WTC11 (cell line): ENCODE data around the gene PRPF8. TPM values are rescaled to one million over a fixed set of nuclear protein-coding genes. Genes with fewer than 3 reads are reported as not detected.
"Not testable (repeated sequence)": the region's sequence is repeated elsewhere in the genome, so short reads cannot be mapped to it uniquely, and the experiment has no call there.

Experiments
- ATAC-seq: fragments of 200-7000 bp; cut with Tn5 transposase; 2 replicates; pipeline ENCODE4 v1.10.0; 2021; ENCODE audit warnings: mild to moderate bottlenecking, moderate library complexity
- CTCF ChIA-PET: fragments of 300-600 bp; sonication (Branson Sonifier 250); formaldehyde crosslinking; loops from one replicate; lab custom pipeline; 2021; ENCODE audit warnings: antibody characterized with exemption; lab: Charles Lee
- POLR2A ChIA-PET: fragments of 350-600 bp; sonication (Branson Sonifier 250); formaldehyde crosslinking; loops from one replicate; lab custom pipeline; 2021; ENCODE audit warnings: antibody characterized with exemption; lab: Charles Lee
- DNase-seq: peaks from one replicate; pipeline ENCODE4 v3.0.0; 2021; ENCODE audit warnings: low spot score
- H3K27ac Mint-ChIP-seq: 2 replicates; pipeline ENCODE4 v1.8.0; 2021; ENCODE audit warnings: mixed read lengths
- H3K27me3 Mint-ChIP-seq: 2 replicates; pipeline ENCODE4 v1.8.0; 2021; ENCODE audit warnings: low read depth, mild to moderate bottlenecking, moderate library complexity, mixed read lengths
- H3K36me3 Mint-ChIP-seq: 2 replicates; pipeline ENCODE4 v1.8.0; 2021; ENCODE audit warnings: mixed read lengths
- H3K4me1 Mint-ChIP-seq: 2 replicates; pipeline ENCODE4 v1.8.0; 2022; ENCODE audit warnings: mixed read lengths
- H3K4me3 Mint-ChIP-seq: 2 replicates; pipeline ENCODE4 v1.8.0; 2021; ENCODE audit warnings: mild to moderate bottlenecking, moderate library complexity, mixed read lengths
- H3K9me3 Mint-ChIP-seq: 2 replicates; pipeline ENCODE4 v1.8.0; 2021; ENCODE audit warnings: mixed read lengths
- CREB1 ChIP-seq: sonication (generic); formaldehyde crosslinking; IDR thresholded peaks from 2 replicates; pipeline ENCODE4 v1.8.0; 2023; ENCODE audit warnings: mild to moderate bottlenecking, missing genetic modification reagents
- E2F1 ChIP-seq: sonication (generic); formaldehyde crosslinking; IDR thresholded peaks from 2 replicates; pipeline ENCODE4 v1.8.0; 2022; ENCODE audit warnings: mild to moderate bottlenecking, missing genetic modification reagents
- EMX1 ChIP-seq: fragments of 250-450 bp; sonication (Bioruptor Pico); IDR thresholded peaks from 2 replicates; pipeline ENCODE4 v1.8.0; 2021; ENCODE audit warnings: mild to moderate bottlenecking
- FOXK1 ChIP-seq: sonication (generic); formaldehyde crosslinking; IDR thresholded peaks from 2 replicates; pipeline ENCODE4 v1.8.0; 2022; ENCODE audit warnings: mild to moderate bottlenecking, moderate library complexity, missing genetic modification reagents
- FOXP1 ChIP-seq: sonication (generic); formaldehyde crosslinking; IDR thresholded peaks from 2 replicates; pipeline ENCODE4 v1.8.0; 2022; ENCODE audit warnings: missing genetic modification reagents, mild to moderate bottlenecking, moderate library complexity, borderline replicate concordance
- GABPB1 ChIP-seq: sonication (generic); formaldehyde crosslinking; IDR thresholded peaks from 2 replicates; pipeline ENCODE4 v1.8.1; 2023; ENCODE audit warnings: mild to moderate bottlenecking, missing genetic modification reagents
- GRHL2 ChIP-seq: fragments of 250-450 bp; sonication (Bioruptor Pico); IDR thresholded peaks from 2 replicates; pipeline ENCODE4 v1.8.0; 2022; ENCODE audit warnings: mild to moderate bottlenecking, moderate library complexity; ENCODE audit not compliant: insufficient replicate concordance, severe bottlenecking
- JAZF1 ChIP-seq: fragments of 250-450 bp; sonication (Bioruptor Pico); IDR thresholded peaks from 2 replicates; pipeline ENCODE4 v1.9.0; 2021; ENCODE audit warnings: moderate library complexity, mild to moderate bottlenecking, inconsistent platforms
- JUN ChIP-seq: sonication (generic); formaldehyde crosslinking; IDR thresholded peaks from 2 replicates; pipeline ENCODE4 v1.8.0; 2023; ENCODE audit warnings: mild to moderate bottlenecking, missing genetic modification reagents
- KAT7 ChIP-seq: sonication (generic); formaldehyde crosslinking; IDR thresholded peaks from 2 replicates; pipeline ENCODE4 v1.8.1; 2023; ENCODE audit warnings: missing genetic modification reagents, mild to moderate bottlenecking, borderline replicate concordance
- NR1H2 ChIP-seq: sonication (generic); formaldehyde crosslinking; IDR thresholded peaks from 2 replicates; pipeline ENCODE4 v1.9.0; 2021; ENCODE audit warnings: mild to moderate bottlenecking, moderate library complexity, missing genetic modification reagents
- NR3C1 ChIP-seq: sonication (generic); formaldehyde crosslinking; conservative IDR thresholded peaks from 2 replicates; pipeline ENCODE4 v1.8.1; 2023; ENCODE audit warnings: low read depth, mild to moderate bottlenecking, missing genetic modification reagents
- OVOL2 ChIP-seq: fragments of 250-450 bp; sonication (Bioruptor Pico); IDR thresholded peaks from 2 replicates; pipeline ENCODE4 v1.9.0; 2021; ENCODE audit warnings: mild to moderate bottlenecking, borderline replicate concordance
- RELA ChIP-seq: sonication (generic); formaldehyde crosslinking; IDR thresholded peaks from 2 replicates; pipeline ENCODE4 v1.8.1; 2022; ENCODE audit warnings: missing genetic modification reagents, mild to moderate bottlenecking, borderline replicate concordance
- RORB ChIP-seq: fragments of 250-450 bp; sonication (Bioruptor Pico); IDR thresholded peaks from 2 replicates; pipeline ENCODE4 v1.9.0; 2021; ENCODE audit warnings: mild to moderate bottlenecking
- TEAD4 ChIP-seq: sonication (generic); formaldehyde crosslinking; IDR thresholded peaks from 2 replicates; pipeline ENCODE4 v1.8.0; 2022; ENCODE audit warnings: mild to moderate bottlenecking, missing genetic modification reagents
- ZNF121 ChIP-seq: sonication (generic); formaldehyde crosslinking; IDR thresholded peaks from 2 replicates; pipeline ENCODE4 v1.8.0; 2023; ENCODE audit warnings: missing genetic modification reagents
- ZNF219 ChIP-seq: sonication (generic); formaldehyde crosslinking; IDR thresholded peaks from 2 replicates; pipeline ENCODE4 v1.8.0; 2023; ENCODE audit warnings: missing genetic modification reagents, mild to moderate bottlenecking, borderline replicate concordance
- ZNF317 ChIP-seq: sonication (generic); formaldehyde crosslinking; IDR thresholded peaks from 2 replicates; pipeline ENCODE4 v1.8.1; 2023; ENCODE audit warnings: low read depth, mild to moderate bottlenecking, moderate library complexity, missing genetic modification reagents, borderline replicate concordance
- ZNF416 ChIP-seq: fragments of 250-450 bp; sonication (Bioruptor Pico); IDR thresholded peaks from 2 replicates; pipeline ENCODE4 v1.9.0; 2021; ENCODE audit warnings: mild to moderate bottlenecking, inconsistent platforms
- ZNF423 ChIP-seq: fragments of 250-450 bp; sonication (Bioruptor Pico); IDR thresholded peaks from 2 replicates; pipeline ENCODE4 v2.1.2; 2022; ENCODE audit warnings: mild to moderate bottlenecking, moderate library complexity
- ZNF425 ChIP-seq: fragments of 250-450 bp; sonication (Bioruptor Pico); conservative IDR thresholded peaks from 2 replicates; pipeline ENCODE4 v1.9.0; 2021; ENCODE audit warnings: mild to moderate bottlenecking
- ZNF671 ChIP-seq: fragments of 250-450 bp; sonication (Bioruptor Pico); IDR thresholded peaks from 2 replicates; pipeline ENCODE4 v1.8.0; 2021; ENCODE audit warnings: mild to moderate bottlenecking
- total RNA-seq: library from RNA; stranded (reverse); gene quantifications from 3 replicates; pipeline ENCODE4 v1.2.3, GENCODE V29; 2021
- TF ChIP-seq, protein P1 (sequence below): sonication (generic); formaldehyde crosslinking; IDR thresholded peaks from 2 replicates; pipeline ENCODE4 v1.8.0; 2022; ENCODE audit warnings: mild to moderate bottlenecking, missing genetic modification reagents
- TF ChIP-seq, protein P2 (sequence below): sonication (generic); formaldehyde crosslinking; IDR thresholded peaks from 2 replicates; pipeline ENCODE4 v1.8.0; 2022; ENCODE audit warnings: mild to moderate bottlenecking, missing genetic modification reagents
- TF ChIP-seq, protein P3 (sequence below): sonication (generic); formaldehyde crosslinking; IDR thresholded peaks from 2 replicates; pipeline ENCODE4 v1.8.1; 2022; ENCODE audit warnings: low read depth, missing genetic modification reagents, borderline replicate concordance
- TF ChIP-seq, protein P4 (sequence below): fragments of 250-450 bp; sonication (Bioruptor Pico); IDR thresholded peaks from 2 replicates; pipeline ENCODE4 v1.9.0; 2021; ENCODE audit warnings: moderate library complexity, mild to moderate bottlenecking, inconsistent platforms, borderline replicate concordance
- TF ChIP-seq, protein P5 (sequence below): sonication (generic); formaldehyde crosslinking; IDR thresholded peaks from 2 replicates; pipeline ENCODE4 v1.8.0; 2023; ENCODE audit warnings: missing genetic modification reagents

The PRPF8 gene
- total RNA-seq, 1 experiment from 2014 or later: 388 TPM

- Mint-ChIP-seq H3K36me3 (no peaks in the 10 kb centered on the region), H3K4me1 (peaks cover 3% of the 10 kb centered on the region), H3K27me3 (peaks cover 4% of the 10 kb centered on the region; the same call in 1 of the 2 replicates), H3K27ac (no peak overlapping the region; the same call in 1 of the 2 replicates), H3K4me3 (no peak overlapping the region), H3K9me3 (no peaks in the 10 kb centered on the region)
- CTCF ChIA-PET: interaction anchor here (0.7 to 1.6 kb wide), 2 partner anchors 11 to 352 kb away, joined by 3 to 8 read pairs; no protein-coding TSS in a partner anchor
- POLR2A ChIA-PET: no interaction called here
- DNase-seq: no peak
- TF ChIP-seq TEAD4 (CRISPR knock-in tag) (no peak), ZNF416 (CRISPR knock-in tag) (no peak), OVOL2 (no peak), EMX1 (CRISPR knock-in tag) (no peak), ZNF219 (CRISPR knock-in tag) (no peak), GABPB1 (CRISPR knock-in tag) (no peak), NR1H2 (CRISPR knock-in tag) (no peak), NR3C1 (no peak), ZNF121 (CRISPR knock-in tag) (no peak), KAT7 (CRISPR knock-in tag) (no peak), ZNF423 (CRISPR knock-in tag) (no peak), GRHL2 (CRISPR knock-in tag) (no peak), RELA (CRISPR knock-in tag) (no peak), JAZF1 (CRISPR knock-in tag) (no peak)
- TF ChIP-seq, protein P1, sequence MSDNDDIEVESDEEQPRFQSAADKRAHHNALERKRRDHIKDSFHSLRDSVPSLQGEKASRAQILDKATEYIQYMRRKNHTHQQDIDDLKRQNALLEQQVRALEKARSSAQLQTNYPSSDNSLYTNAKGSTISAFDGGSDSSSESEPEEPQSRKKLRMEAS (CRISPR knock-in tag): no peak
- TF ChIP-seq, protein P2, sequence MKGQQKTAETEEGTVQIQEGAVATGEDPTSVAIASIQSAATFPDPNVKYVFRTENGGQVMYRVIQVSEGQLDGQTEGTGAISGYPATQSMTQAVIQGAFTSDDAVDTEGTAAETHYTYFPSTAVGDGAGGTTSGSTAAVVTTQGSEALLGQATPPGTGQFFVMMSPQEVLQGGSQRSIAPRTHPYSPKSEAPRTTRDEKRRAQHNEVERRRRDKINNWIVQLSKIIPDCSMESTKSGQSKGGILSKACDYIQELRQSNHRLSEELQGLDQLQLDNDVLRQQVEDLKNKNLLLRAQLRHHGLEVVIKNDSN (CRISPR knock-in tag): no peak
- TF ChIP-seq, protein P3, sequence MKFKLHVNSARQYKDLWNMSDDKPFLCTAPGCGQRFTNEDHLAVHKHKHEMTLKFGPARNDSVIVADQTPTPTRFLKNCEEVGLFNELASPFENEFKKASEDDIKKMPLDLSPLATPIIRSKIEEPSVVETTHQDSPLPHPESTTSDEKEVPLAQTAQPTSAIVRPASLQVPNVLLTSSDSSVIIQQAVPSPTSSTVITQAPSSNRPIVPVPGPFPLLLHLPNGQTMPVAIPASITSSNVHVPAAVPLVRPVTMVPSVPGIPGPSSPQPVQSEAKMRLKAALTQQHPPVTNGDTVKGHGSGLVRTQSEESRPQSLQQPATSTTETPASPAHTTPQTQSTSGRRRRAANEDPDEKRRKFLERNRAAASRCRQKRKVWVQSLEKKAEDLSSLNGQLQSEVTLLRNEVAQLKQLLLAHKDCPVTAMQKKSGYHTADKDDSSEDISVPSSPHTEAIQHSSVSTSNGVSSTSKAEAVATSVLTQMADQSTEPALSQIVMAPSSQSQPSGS: no peak
- TF ChIP-seq, protein P4, sequence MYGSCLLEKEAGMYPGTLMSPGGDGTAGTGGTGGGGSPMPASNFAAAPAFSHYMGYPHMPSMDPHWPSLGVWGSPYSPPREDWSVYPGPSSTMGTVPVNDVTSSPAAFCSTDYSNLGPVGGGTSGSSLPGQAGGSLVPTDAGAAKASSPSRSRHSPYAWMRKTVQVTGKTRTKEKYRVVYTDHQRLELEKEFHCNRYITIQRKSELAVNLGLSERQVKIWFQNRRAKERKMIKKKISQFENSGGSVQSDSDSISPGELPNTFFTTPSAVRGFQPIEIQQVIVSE: no peak
- ATAC-seq: no peak
Observed at GRCh38 chr17:1703063-1703462, 18.4 kb upstream of the PRPF8 start.

DNA sequence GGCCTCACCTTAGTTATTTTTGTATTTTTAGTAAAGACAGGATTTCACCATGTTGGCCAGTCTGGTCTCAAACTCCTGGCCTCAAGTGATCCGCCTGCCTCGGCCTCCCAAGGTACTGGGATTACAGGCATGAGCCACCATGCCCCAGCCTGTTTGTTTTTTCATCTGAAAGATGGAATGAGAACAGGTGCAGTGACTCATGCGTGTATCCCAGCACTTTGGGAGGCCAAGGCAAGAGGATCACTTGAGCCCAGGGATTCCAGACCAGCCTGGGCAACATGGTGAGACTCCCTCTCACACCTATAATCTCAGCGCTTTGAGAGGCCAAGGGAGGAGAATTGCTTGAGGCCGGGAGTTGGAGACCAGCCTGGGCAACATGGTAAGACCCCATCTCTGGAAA, 15.2 kb upstream of the PRPF8 start:
- POLR2A ChIA-PET, H3K27ac Mint-ChIP-seq, ATAC-seq, H3K4me1 Mint-ChIP-seq, H3K36me3 Mint-ChIP-seq, DNase-seq, H3K9me3 Mint-ChIP-seq, H3K4me3 Mint-ChIP-seq, H3K27me3 Mint-ChIP-seq: not testable (repeated sequence)
- CTCF ChIA-PET: interaction anchor here (2.2 kb wide), 1 partner anchor 51 kb away, joined by 8 read pairs; the partner anchor contains the start of gene RILP

GRCh38 chr17:1697681-1698080, 13.0 kb upstream of the PRPF8 start:
- ATAC-seq (no peak), DNase-seq (no peak)
- Mint-ChIP-seq H3K27ac (no peak overlapping the region; the same call in 1 of the 2 replicates), H3K4me3 (no peak overlapping the region), H3K27me3 (no peaks in the 10 kb centered on the region; the same call in none of the 2 replicates), H3K36me3 (peaks cover 1% of the 10 kb centered on the region; the same call in 1 of the 2 replicates), H3K4me1 (no peaks in the 10 kb centered on the region), H3K9me3 (peaks cover 7% of the 10 kb centered on the region)
- ChIA-PET CTCF (interaction anchor here (0.9 to 2.2 kb wide), 2 partner anchors 16 to 48 kb away, joined by 3 to 8 read pairs; partner anchors contain the start of gene RILP), POLR2A (no interaction called here)
- no peak for TF ChIP-seq ZNF671 (CRISPR knock-in tag)
- no peak for TF ChIP-seq E2F1
- TF ChIP-seq ZNF317 (CRISPR knock-in tag): no peak
- TF ChIP-seq ZNF425 (CRISPR knock-in tag): no peak
- no peak for TF ChIP-seq JUN (CRISPR knock-in tag)
- no peak for TF ChIP-seq RORB (CRISPR knock-in tag)
- no peak for TF ChIP-seq CREB1 (CRISPR knock-in tag)
- TF ChIP-seq, protein P5, sequence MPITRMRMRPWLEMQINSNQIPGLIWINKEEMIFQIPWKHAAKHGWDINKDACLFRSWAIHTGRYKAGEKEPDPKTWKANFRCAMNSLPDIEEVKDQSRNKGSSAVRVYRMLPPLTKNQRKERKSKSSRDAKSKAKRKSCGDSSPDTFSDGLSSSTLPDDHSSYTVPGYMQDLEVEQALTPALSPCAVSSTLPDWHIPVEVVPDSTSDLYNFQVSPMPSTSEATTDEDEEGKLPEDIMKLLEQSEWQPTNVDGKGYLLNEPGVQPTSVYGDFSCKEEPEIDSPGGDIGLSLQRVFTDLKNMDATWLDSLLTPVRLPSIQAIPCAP: no peak
- no peak for TF ChIP-seq FOXP1 (CRISPR knock-in tag)
- TF ChIP-seq FOXK1 (CRISPR knock-in tag): no peak
